ENCODE measurements around the gene NPDC1. TPM values are rescaled to one million over a fixed set of nuclear protein-coding genes. Genes with fewer than 3 reads are reported as not detected.

The NPDC1 gene, protein sequence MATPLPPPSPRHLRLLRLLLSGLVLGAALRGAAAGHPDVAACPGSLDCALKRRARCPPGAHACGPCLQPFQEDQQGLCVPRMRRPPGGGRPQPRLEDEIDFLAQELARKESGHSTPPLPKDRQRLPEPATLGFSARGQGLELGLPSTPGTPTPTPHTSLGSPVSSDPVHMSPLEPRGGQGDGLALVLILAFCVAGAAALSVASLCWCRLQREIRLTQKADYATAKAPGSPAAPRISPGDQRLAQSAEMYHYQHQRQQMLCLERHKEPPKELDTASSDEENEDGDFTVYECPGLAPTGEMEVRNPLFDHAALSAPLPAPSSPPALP
- total RNA-seq: 10 to 100 TPM; 30.4 to 55.6 TPM

DNA sequence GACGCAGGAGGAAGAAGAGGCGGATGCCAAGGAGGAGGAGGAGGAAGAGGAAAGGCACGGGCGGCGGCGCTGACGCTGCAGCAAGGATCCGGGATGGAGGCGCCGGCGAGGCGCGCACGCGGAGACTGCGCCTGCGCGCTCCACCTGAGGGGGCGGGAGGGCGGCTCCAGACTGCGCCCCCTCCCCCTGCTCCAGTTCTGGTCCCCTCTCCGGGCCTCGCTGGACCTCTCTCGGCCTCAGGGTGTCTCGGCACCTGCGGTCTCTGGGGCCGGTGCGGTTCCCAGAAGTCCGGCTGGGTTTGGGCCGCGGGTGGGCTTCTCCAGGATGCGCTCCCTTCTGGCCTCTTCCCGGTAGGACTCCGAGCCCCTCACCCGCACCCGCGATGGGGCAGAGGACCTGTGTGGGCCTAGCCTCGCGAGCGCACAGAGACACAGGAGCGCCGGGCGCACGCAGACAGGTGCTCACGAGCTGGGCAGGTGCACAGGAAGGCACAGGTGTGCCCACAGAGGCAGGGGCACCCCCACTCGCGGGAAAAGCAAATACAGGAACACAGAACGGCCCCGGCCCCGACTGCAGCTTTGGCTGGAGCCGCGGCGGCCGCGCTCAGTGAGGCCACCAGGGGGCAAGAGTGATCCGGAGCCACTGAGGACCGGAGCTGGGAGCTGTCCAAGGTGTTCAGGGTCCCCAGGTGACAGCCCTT lies at the start of gene NPDC1:
TSS of gene NPDC1 (minus strand) at position 90 of the 700 bp plus-strand sequence. CDS start 188 bp downstream, outside the sequence.
- peaks cover 43% of the 10 kb centered on the region for H3K27me3 Mint-ChIP-seq
- CTCF ChIA-PET: interaction anchor here (0.6 to 5.5 kb wide), 45 partner anchors 10 to 316 kb away, joined by 3 to 183 read pairs (median 4); partner anchors contain the start of genes ABCA2, CLIC3, CYSRT1 and FBXW5
- H3K27ac Mint-ChIP-seq: no peak within 1 kb of the TSS
- peak within 1 kb of the TSS; percentile 71 for H3K4me3 Mint-ChIP-seq
- peak; percentile 89 for DNase-seq
- no peaks in the 10 kb centered on the region for H3K36me3 Mint-ChIP-seq
- no peaks in the 10 kb centered on the region for H3K9me3 Mint-ChIP-seq (ENCODE audit: low read depth)
- peak; percentile 82 for ATAC-seq
- H3K4me1 Mint-ChIP-seq: peaks cover 16% of the 10 kb centered on the region

DNA sequence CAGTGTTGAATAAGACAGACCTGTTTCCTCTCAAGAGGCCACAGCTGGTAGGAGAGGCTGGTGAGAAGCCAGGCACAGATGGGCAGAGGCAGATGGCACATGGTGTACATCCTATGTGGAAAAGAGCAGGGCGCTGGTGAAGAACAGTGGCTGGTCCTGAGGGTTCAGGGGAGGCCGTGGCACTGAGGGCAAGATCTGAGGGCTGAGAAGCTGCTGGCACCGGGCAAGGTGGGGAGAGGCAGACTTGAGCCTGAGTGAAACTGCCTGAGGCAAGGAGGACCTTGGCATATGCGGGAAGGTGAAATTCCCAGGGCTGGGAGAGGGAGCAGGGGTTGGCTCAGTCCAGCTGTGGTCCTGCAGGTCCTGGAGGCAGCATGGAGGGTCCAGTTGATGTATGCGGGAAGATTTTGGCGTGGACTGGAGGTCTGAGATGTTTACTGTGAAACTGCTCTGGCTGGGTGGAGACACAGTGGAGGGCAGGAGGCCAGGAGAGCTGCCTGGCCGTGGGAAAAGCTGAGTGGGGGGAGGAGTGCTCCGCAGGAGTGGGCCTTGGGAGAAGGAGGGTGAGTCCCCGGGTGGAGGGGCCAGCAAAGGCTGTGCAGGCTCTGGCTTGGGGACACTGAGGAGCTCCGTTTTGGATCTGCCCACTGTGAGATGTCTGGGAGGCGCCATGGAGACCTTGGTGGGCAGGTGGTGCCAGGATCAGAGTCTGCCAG lies 43.4 kb upstream of the NPDC1 start:
- no peaks in the 10 kb centered on the region for H3K27me3 Mint-ChIP-seq
- no peak overlapping the region for H3K4me3 Mint-ChIP-seq
- H3K36me3 Mint-ChIP-seq: peaks cover 16% of the 10 kb centered on the region
- DNase-seq (no peak), ATAC-seq (no peak)
- H3K9me3 Mint-ChIP-seq (ENCODE audit: low read depth): no peaks in the 10 kb centered on the region
- H3K4me1 Mint-ChIP-seq: peaks cover 47% of the 10 kb centered on the region
- CTCF ChIA-PET: interaction anchor here (0.8 to 10.6 kb wide), 5 partner anchors 21 to 151 kb away, joined by 3 to 138 read pairs (median 3); partner anchors contain the start of genes DPP7, SAPCD2 and TUBB4B
- no peak overlapping the region for H3K27ac Mint-ChIP-seq

DNA sequence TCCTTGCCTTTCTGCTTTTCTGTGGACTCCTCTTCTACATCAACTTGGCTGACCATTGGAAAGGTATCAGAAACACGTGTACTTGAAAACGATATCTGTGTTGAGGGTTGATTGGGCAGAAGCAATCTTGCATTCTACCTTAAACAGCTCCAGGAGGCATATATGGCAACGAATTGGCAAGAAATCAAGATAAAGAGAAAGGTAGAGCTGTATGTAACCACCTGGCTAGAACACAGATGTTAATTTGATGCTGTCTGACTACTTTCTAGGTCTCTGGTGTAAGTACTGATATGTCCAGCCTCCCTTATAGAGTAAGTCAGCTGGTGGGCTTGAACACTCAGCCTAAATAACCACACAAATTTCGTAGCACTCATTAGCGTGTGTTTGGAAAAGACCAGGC lies 42.1 kb upstream of the NPDC1 start:
- H3K27me3 Mint-ChIP-seq: no peaks in the 10 kb centered on the region
- CTCF ChIA-PET: interaction anchor here (0.9 to 10.6 kb wide), 7 partner anchors 8 to 361 kb away, joined by 3 to 138 read pairs (median 12); partner anchors contain the start of genes NPDC1 and SAPCD2

DNA sequence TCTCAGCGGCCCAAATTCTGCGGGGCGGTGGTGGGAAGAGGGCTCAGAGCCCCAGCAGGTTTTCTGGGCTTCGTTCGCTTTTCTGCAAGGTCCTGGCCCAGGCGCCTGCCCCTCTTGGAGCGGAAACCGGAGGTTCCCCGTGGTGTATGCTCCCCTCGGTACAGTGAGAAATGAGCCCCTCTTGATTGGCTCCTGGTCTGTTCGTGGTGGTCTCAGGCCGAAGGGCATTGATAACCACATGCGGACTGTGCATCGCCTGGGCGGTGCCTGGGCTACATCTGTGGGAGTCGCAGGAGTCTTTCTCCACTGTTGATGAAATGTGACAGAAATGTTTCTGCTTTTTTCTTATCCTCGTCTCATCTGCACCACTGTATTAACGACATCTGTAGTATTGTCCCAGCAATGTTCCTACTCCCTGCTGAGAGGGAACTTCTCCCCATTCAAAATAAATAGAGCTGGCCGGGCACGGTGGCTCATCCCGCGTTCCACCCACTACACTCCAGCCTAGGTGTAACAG lies 41.5 kb upstream of the NPDC1 start:
- peak overlapping the region; percentile 82 for H3K4me3 Mint-ChIP-seq
- H3K27me3 Mint-ChIP-seq: no peaks in the 10 kb centered on the region
- H3K9me3 Mint-ChIP-seq (ENCODE audit: low read depth): no peaks in the 10 kb centered on the region
- CTCF ChIA-PET: interaction anchor here (0.6 to 10.6 kb wide), 18 partner anchors 8 to 360 kb away, joined by 3 to 138 read pairs (median 6); partner anchors contain the start of genes ABCA2, DPP7, NPDC1 and RNF224
- peaks cover 9% of the 10 kb centered on the region for H3K36me3 Mint-ChIP-seq
- peak overlapping the region; percentile 89 for H3K27ac Mint-ChIP-seq
- peaks cover 43% of the 10 kb centered on the region for H3K4me1 Mint-ChIP-seq
- ATAC-seq (no peak), DNase-seq (peak; percentile 64)

More for the DNA sequence above, 42.1 kb upstream of the NPDC1 start:
- peak overlapping the region; percentile 89 for H3K27ac Mint-ChIP-seq
- ATAC-seq: no peak
- DNase-seq: no peak
- H3K4me3 Mint-ChIP-seq: peak overlapping the region; percentile 82
- H3K36me3 Mint-ChIP-seq: peaks cover 14% of the 10 kb centered on the region
- no peaks in the 10 kb centered on the region for H3K9me3 Mint-ChIP-seq (ENCODE audit: low read depth)
- H3K4me1 Mint-ChIP-seq: peaks cover 48% of the 10 kb centered on the region

DNA sequence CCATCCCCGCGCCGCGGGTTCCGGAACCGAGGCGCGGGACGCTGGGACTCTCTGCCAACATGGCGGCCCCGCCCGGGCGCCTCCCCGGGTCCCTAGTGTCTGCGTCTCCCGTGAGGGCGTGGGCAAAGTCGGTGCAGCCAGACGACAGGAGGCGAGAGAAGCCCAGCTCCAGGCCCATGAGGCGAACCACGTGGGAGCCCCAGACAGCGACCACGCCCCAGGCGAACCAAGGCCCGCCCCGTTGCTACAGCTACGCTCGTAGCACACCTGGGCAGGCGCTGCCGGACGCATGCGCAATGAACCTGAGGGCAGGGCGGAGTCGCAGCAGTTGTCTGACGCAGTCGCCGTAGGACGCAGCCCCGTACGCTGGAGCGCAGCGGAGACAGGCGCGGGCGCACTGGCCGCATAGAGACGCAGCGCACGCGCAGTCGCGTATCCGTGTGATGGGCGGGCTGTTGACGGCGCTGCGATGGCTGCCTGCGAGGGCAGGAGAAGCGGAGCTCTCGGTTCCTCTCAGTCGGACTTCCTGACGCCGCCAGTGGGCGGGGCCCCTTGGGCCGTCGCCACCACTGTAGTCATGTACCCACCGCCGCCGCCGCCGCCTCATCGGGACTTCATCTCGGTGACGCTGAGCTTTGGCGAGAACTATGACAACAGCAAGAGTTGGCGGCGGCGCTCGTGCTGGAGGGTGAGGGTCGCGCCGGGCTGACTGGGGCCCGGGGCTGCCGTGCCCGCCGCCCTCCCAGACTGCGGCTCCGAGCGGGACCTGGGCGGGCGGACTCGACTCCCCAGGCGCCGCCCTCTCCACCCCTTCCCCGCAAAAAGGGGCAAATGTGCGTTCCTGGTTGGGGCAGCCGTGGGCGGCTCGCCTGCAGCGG lies 40.8 kb upstream of the NPDC1 start, which contains the start of gene MAN1B1:
TSS of gene MAN1B1 (plus strand) at position 455 of the 878 bp plus-strand sequence. CDS start at position 470, 15 bp downstream.
- Mint-ChIP-seq H3K36me3 (peaks cover 6% of the 10 kb centered on the region), H3K4me3 (peak within 1 kb of the TSS; percentile 82), H3K27ac (peak within 1 kb of the TSS; percentile 90), H3K27me3 (no peaks in the 10 kb centered on the region), H3K4me1 (peaks cover 41% of the 10 kb centered on the region), H3K9me3 (ENCODE audit: low read depth) (no peaks in the 10 kb centered on the region)
- DNase-seq (peak; percentile 100), ATAC-seq (peak; percentile 86)
- CTCF ChIA-PET: interaction anchor here (0.6 to 10.6 kb wide), 22 partner anchors 9 to 359 kb away, joined by 3 to 138 read pairs (median 5); partner anchors contain the start of genes ABCA2, DPP7, NPDC1 and RNF224

DNA sequence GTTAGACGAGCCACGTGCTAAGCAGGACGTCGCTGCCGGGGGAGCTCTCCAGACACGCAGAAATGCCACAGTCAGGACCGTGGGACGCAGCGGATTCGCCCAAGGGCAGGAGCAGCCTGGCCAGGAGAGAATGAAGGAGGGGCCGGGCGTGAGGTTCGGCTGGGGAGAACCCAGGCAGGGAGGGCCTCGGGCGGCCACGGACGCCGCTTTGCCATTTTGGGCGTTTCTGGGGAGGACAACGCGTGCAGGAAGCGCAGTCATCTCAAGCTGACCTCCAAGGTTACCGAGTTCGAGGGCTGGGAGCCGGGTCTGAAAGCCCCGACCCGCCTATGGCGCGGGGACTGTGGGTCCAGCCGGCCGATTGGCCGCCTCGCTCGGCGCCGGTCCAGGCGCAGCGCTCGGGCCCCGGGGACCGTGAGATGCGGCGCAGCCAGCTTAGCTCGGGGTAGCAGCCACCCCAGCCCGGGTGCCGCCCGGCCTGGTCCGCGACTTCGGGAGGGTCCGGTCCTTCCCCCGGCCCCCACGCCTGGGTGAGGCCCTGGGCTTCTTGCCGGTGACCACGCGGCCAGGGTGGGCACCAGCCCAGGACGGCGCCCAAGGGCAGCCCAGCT lies 40.0 kb upstream of the NPDC1 start:
- Mint-ChIP-seq H3K4me3 (peak overlapping the region; percentile 82), H3K36me3 (peaks cover 5% of the 10 kb centered on the region), H3K27ac (peak overlapping the region; percentile 90), H3K27me3 (no peaks in the 10 kb centered on the region), H3K4me1 (peaks cover 43% of the 10 kb centered on the region), H3K9me3 (ENCODE audit: low read depth) (no peaks in the 10 kb centered on the region)
- peak; percentile 7 for ATAC-seq
- DNase-seq: peak; percentile 71
- CTCF ChIA-PET: interaction anchor here (1.1 to 10.6 kb wide), 18 partner anchors 9 to 359 kb away, joined by 3 to 138 read pairs (median 6); partner anchors contain the start of genes ABCA2, NPDC1, RNF224 and SAPCD2

DNA sequence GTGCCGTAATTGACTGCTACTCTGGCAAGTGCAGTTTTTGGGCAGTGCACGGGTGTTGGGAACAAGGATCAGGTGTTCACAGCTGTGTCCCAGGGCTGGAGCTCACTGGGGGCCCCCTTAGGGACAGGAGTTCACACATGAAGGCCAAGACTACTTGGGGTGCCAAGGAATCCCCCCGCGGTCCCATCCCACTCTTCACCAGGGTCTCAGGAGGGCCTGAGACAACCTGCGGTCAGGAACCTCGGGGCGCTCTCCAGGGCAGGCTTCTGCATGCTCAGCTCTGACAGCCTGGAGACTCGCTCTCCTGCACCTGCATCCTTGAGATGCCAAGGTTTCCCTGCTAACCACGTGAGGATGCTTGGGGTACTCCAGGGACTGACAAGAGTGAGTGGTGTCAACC lies 38.5 kb upstream of the NPDC1 start:
- Mint-ChIP-seq H3K4me1 (peaks cover 47% of the 10 kb centered on the region), H3K27me3 (no peaks in the 10 kb centered on the region), H3K27ac (peak overlapping the region; percentile 43), H3K4me3 (no peak overlapping the region), H3K36me3 (peaks cover 6% of the 10 kb centered on the region), H3K9me3 (ENCODE audit: low read depth) (no peaks in the 10 kb centered on the region)
- ATAC-seq (no peak), DNase-seq (no peak)
- CTCF ChIA-PET: interaction anchor here (0.7 to 10.6 kb wide), 4 partner anchors 11 to 466 kb away, joined by 3 to 138 read pairs (median 30); partner anchors contain the start of gene SAPCD2

DNA sequence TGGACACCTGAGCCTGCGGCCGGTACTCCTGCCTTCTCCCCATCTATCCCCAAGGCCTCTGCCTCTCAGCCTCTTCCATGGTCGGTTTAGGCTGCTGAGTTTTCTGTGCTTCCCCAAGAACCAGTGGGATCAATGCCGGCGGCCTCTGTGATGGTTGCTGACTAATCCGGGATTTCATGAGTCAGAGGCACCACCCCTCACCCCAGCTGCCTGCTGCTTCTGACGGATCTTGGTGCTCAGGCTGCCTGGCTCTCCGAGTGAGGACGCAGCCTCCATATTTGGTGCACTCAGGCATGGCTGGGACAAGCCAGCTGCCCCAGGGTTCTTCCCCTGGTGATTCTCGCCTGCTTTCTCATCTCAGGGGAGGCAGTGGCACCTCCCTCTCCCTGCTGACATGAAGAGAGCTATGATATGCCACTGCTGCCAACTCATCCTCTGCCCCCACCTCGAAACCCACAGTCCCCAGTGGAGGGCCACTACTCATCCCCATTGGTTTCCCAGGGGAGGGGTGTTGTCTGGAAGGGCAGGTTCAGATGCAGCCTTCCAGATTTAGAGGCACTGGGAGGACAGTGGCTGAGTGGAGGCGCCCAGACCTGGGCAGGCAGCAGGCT lies 37.5 kb upstream of the NPDC1 start:
- DNase-seq (no peak), ATAC-seq (no peak)
- CTCF ChIA-PET: interaction anchor here (10.6 kb wide), 1 partner anchor 15 kb away, joined by 138 read pairs; the partner anchor contains the start of gene SAPCD2
- Mint-ChIP-seq H3K9me3 (ENCODE audit: low read depth) (no peaks in the 10 kb centered on the region), H3K36me3 (peaks cover 7% of the 10 kb centered on the region), H3K27me3 (no peaks in the 10 kb centered on the region), H3K4me3 (no peak overlapping the region), H3K4me1 (peaks cover 42% of the 10 kb centered on the region), H3K27ac (peak overlapping the region; percentile 15)

DNA sequence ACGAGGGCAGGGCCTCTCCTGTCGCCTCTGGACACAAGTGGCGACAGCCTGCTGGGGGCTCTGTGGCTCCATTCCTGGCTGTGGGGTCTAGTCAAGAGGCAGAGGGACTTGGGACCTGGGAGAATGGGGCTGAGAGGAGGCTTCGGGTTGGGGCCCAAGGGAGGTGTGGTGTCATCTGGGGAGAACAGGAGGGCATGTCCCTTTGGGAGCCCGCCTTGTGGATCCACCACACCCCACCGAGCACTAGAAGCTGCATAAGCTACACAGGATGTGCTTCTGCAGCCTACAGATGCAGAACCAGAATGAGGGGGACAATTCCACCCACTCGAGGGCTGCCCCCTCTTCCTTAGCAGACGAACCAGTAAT lies 36.9 kb upstream of the NPDC1 start:
- no peaks in the 10 kb centered on the region for H3K27me3 Mint-ChIP-seq
- no peak overlapping the region for H3K27ac Mint-ChIP-seq
- CTCF ChIA-PET: interaction anchor here (10.6 kb wide), 1 partner anchor 14 kb away, joined by 138 read pairs; the partner anchor contains the start of gene SAPCD2

DNA sequence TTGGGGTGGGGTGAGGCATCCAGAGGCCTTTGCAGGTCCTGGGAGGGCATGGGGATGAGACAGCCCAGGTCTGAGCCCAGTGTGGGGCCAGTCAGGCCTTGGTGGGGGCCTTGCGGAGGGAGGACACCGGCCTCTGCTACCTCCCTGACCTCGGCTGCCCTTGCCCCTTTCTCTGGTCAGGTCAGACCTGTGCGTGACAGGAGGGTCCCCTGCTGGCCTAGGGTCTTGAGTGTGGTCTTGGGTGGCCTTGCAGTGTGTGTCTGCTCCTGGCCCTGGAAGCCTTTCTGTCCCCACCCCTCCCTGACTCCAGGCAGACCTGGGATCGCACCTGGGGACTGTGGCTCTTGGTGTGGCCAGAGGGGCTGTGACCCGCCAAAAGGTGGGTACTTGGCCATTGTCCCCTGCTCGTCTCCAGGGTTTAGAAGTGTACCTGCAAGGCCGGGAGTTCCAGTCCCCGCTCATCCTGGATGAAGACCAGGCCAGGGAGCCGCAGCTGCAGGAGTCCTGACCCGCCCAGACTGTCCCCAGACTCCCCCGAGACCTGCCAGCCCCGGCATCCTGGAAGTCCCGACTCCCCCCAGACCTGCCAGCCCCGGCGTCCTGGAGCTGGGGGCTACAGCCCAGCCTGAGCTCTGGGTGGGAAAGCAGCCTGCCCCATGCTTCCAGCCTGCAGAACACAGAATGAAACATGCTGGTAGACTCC lies 36.4 kb upstream of the NPDC1 start:
- no peaks in the 10 kb centered on the region for H3K9me3 Mint-ChIP-seq (ENCODE audit: low read depth)
- no peak for ATAC-seq

More for the DNA sequence above, 36.9 kb upstream of the NPDC1 start:
- no peak for ATAC-seq
- Mint-ChIP-seq H3K4me1 (peaks cover 38% of the 10 kb centered on the region), H3K9me3 (ENCODE audit: low read depth) (no peaks in the 10 kb centered on the region), H3K4me3 (no peak overlapping the region), H3K36me3 (peaks cover 7% of the 10 kb centered on the region)
- no peak for DNase-seq

More for the DNA sequence above, 36.4 kb upstream of the NPDC1 start:
- no peak for DNase-seq
- no peak overlapping the region for H3K27ac Mint-ChIP-seq
- CTCF ChIA-PET: interaction anchor here (10.6 kb wide), 1 partner anchor 14 kb away, joined by 138 read pairs; the partner anchor contains the start of gene SAPCD2
- no peaks in the 10 kb centered on the region for H3K27me3 Mint-ChIP-seq
- H3K4me1 Mint-ChIP-seq: peaks cover 33% of the 10 kb centered on the region
- H3K36me3 Mint-ChIP-seq: peaks cover 7% of the 10 kb centered on the region
- H3K4me3 Mint-ChIP-seq: no peak overlapping the region

All from activated CD8-positive, alpha-beta memory T cell treated with anti-CD3 and anti-CD28 coated beads, Interleukin-2, amount 10 ng/mL, durations not matched to agents 7 days and 5 days (primary cell).